Endothelial cell (in vitro differentiated cells): ENCODE measurements around the gene CADM1. TPM values are rescaled to one million over a fixed set of nuclear protein-coding genes. Genes with fewer than 3 reads are reported as not detected.
"Not testable (repeated sequence)": the region's sequence is repeated elsewhere in the genome, so short reads cannot be mapped to it uniquely, and the experiment has no call there.

Experiments
- DNase-seq: peaks from one replicate; pipeline ENCODE4 v3.0.0; 2021; ENCODE audit warnings: low spot score
- H3K27ac Mint-ChIP-seq: one replicate; pipeline ENCODE4 v1.8.0; 2021; ENCODE audit warnings: mixed read lengths, inconsistent platforms; ENCODE audit not compliant: unreplicated experiment
- H3K27me3 Mint-ChIP-seq: one replicate; pipeline ENCODE4 v1.8.0; 2021; ENCODE audit warnings: mild to moderate bottlenecking, moderate library complexity, mixed read lengths, inconsistent platforms; ENCODE audit not compliant: unreplicated experiment
- H3K36me3 Mint-ChIP-seq: one replicate; pipeline ENCODE4 v1.8.0; 2021; ENCODE audit warnings: mild to moderate bottlenecking, low read depth, mixed read lengths, inconsistent platforms; ENCODE audit not compliant: unreplicated experiment
- H3K4me1 Mint-ChIP-seq: one replicate; pipeline ENCODE4 v1.8.0; 2021; ENCODE audit warnings: mild to moderate bottlenecking, mixed read lengths, inconsistent platforms; ENCODE audit not compliant: unreplicated experiment
- H3K4me3 Mint-ChIP-seq: one replicate; pipeline ENCODE4 v1.8.0; 2021; ENCODE audit warnings: mild to moderate bottlenecking, mixed read lengths, inconsistent platforms; ENCODE audit not compliant: unreplicated experiment
- H3K9me3 Mint-ChIP-seq: one replicate; pipeline ENCODE4 v1.8.0; 2021; ENCODE audit warnings: mixed read lengths, inconsistent platforms; ENCODE audit not compliant: unreplicated experiment
- CTCF ChIP-seq: fragments of 200-600 bp; sonication (generic); IDR thresholded peaks from one replicate; pipeline ENCODE4 v1.5.0; 2021; ENCODE audit warnings: antibody characterized with exemption; ENCODE audit not compliant: unreplicated experiment
- total RNA-seq: library from RNA; stranded (reverse); fragmentation: NEBNext Ultra II Directional; extraction: Animal tissue kit (Norgen Biotek cat#: 25700); gene quantifications from one replicate; pipeline ENCODE4 v1.2.1, GENCODE V29; 2021; ENCODE audit not compliant: unreplicated experiment

CADM1 gene
- total RNA-seq, 1 donor from 2014 or later = 65.5 TPM

DNA sequence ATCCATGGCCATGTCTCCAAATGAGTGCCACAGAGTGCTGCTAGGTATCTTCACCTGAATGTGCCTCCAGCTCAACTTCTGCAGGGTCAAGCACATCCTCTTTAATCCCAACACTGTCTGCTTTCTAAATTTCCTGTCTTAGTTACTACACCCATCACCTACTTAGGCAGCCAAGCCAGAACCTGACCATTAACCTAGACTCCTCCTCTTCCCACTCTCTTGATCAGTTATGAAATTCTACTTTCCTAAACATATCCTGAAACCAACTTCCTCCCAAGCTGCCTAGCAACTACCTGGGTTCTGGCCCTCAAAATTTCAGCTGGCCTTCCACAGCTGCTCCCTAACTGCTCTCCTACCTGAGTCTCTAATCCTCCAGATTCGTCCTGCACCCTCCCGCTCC, 22.7 kb downstream of the CADM1 start:
- H3K27me3 Mint-ChIP-seq = no peaks in the 10 kb centered on the region
- H3K36me3 Mint-ChIP-seq = peaks cover 3% of the 10 kb centered on the region
- H3K9me3 Mint-ChIP-seq = no peaks in the 10 kb centered on the region
- H3K4me1 Mint-ChIP-seq = peaks cover 4% of the 10 kb centered on the region
- no peak overlapping the region for H3K4me3 Mint-ChIP-seq
- DNase-seq = no peak
- no peak for TF ChIP-seq CTCF
- no peak overlapping the region for H3K27ac Mint-ChIP-seq

GRCh38 chr11:115480611-115481010, 23.6 kb downstream of the CADM1 start:
- peaks cover 8% of the 10 kb centered on the region for H3K4me1 Mint-ChIP-seq

GRCh38 chr11:115477410-115477809, 26.8 kb downstream of the CADM1 start:
- no peak for TF ChIP-seq CTCF
- Mint-ChIP-seq H3K4me1 (peaks cover 8% of the 10 kb centered on the region), H3K27ac (no peak overlapping the region), H3K27me3 (peaks cover 2% of the 10 kb centered on the region), H3K4me3 (no peak overlapping the region), H3K9me3 (no peaks in the 10 kb centered on the region), H3K36me3 (no peaks in the 10 kb centered on the region)
- DNase-seq = no peak

More at GRCh38 chr11:115480611-115481010, 23.6 kb downstream of the CADM1 start:
- Mint-ChIP-seq H3K4me3 (no peak overlapping the region), H3K27me3 (no peaks in the 10 kb centered on the region), H3K36me3 (peaks cover 3% of the 10 kb centered on the region), H3K27ac (peak overlapping the region; percentile 27), H3K9me3 (no peaks in the 10 kb centered on the region)
- TF ChIP-seq CTCF = no peak
- no peak for DNase-seq

- H3K4me3 Mint-ChIP-seq = no peak overlapping the region
- peaks cover 8% of the 10 kb centered on the region for H3K4me1 Mint-ChIP-seq
- DNase-seq = no peak
- H3K9me3 Mint-ChIP-seq = no peaks in the 10 kb centered on the region
- no peak overlapping the region for H3K27ac Mint-ChIP-seq
- H3K27me3 Mint-ChIP-seq = peaks cover 2% of the 10 kb centered on the region
- no peak for TF ChIP-seq CTCF
- no peaks in the 10 kb centered on the region for H3K36me3 Mint-ChIP-seq
These were observed 27.5 kb downstream of the CADM1 start for GRCh38 chr11:115476463-115477286.

DNA sequence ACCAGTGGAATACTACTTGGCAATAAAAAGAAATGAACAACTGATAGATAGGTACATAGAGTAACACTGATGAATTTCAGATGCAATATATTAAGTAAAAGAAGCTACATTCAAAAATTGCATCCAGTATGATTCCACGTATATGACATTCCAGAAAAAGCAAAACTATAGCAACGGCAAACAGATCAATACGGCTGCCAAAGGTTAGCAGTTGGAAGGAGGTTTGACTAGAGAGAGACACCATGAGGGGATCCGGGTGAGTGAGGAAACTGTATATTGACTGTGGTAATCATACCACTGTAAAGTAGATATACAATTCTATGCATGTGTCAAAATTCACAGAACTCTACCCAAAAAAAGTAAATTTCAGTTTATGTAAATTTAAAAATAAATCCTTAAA, 28.7 kb downstream of the CADM1 start:
- no peaks in the 10 kb centered on the region for H3K9me3 Mint-ChIP-seq
- no peak for DNase-seq
- H3K27me3 Mint-ChIP-seq = peaks cover 3% of the 10 kb centered on the region

GRCh38 chr11:115474306-115474705, 29.9 kb downstream of the CADM1 start:
- not testable (repeated sequence) for H3K9me3 Mint-ChIP-seq, H3K4me3 Mint-ChIP-seq, H3K27me3 Mint-ChIP-seq, DNase-seq, H3K27ac Mint-ChIP-seq, H3K36me3 Mint-ChIP-seq, H3K4me1 Mint-ChIP-seq

More for the DNA sequence above, 28.7 kb downstream of the CADM1 start:
- H3K36me3 Mint-ChIP-seq = no peaks in the 10 kb centered on the region
- TF ChIP-seq CTCF = no peak
- peaks cover 8% of the 10 kb centered on the region for H3K4me1 Mint-ChIP-seq
- H3K4me3 Mint-ChIP-seq = no peak overlapping the region
- H3K27ac Mint-ChIP-seq = no peak overlapping the region
